ENCODE measurements around the gene EFHD1. TPM values are rescaled to one million over a fixed set of nuclear protein-coding genes. Genes with fewer than 3 reads are reported as not detected.

The EFHD1 gene
- total and polyA plus RNA-seq, 4 donors = 2.2 to 8.6 (median 4.9) TPM

GRCh38 chr2:232667989-232668583, 34.7 kb downstream of the EFHD1 start:
- H3K9ac ChIP-seq (ENCODE audit: insufficient read depth in 1 of 2, low read length in 2 of 2) = no peak overlapping the region
- WGBS, 2 donors = 83 to 88% methylated on average over 10 of the region's 10 CpGs
- H3K27me3 ChIP-seq (ENCODE audit: control insufficient read depth in 3 of 3, insufficient read depth in 3 of 3, low read length in 2 of 3) = no peaks in the 10 kb centered on the region
- TF ChIP-seq CTCF (IDR thresholded peaks at IDR 0.05; ENCODE audit: control extremely low read depth, extremely low read depth) = no peak
- ATAC-seq (ENCODE audit: insufficient read depth, low FRiP score) = no peak
- no peak overlapping the region for H3K4me3 ChIP-seq
- H3K9me3 ChIP-seq (ENCODE audit: control insufficient read depth in 4 of 4, insufficient read depth in 3 of 4, low read length in 3 of 4) = peaks cover 0 to 2% (median 0%) of the 10 kb centered on the region in 4 donors
- H3K4me1 ChIP-seq (ENCODE audit: control insufficient read depth in 5 of 5, insufficient read depth in 5 of 5, low read length in 5 of 5) = peaks cover 0 to 5% (median 0%) of the 10 kb centered on the region in 5 donors
- DNase-seq = no peak
- no peak overlapping the region for H3K27ac ChIP-seq (ENCODE audit: low read depth in 1 of 2, low read length in 1 of 2)
- H3K36me3 ChIP-seq (ENCODE audit: control insufficient read depth in 4 of 4, insufficient read depth in 4 of 4, low read length in 4 of 4) = no peaks in the 10 kb centered on the region

DNA sequence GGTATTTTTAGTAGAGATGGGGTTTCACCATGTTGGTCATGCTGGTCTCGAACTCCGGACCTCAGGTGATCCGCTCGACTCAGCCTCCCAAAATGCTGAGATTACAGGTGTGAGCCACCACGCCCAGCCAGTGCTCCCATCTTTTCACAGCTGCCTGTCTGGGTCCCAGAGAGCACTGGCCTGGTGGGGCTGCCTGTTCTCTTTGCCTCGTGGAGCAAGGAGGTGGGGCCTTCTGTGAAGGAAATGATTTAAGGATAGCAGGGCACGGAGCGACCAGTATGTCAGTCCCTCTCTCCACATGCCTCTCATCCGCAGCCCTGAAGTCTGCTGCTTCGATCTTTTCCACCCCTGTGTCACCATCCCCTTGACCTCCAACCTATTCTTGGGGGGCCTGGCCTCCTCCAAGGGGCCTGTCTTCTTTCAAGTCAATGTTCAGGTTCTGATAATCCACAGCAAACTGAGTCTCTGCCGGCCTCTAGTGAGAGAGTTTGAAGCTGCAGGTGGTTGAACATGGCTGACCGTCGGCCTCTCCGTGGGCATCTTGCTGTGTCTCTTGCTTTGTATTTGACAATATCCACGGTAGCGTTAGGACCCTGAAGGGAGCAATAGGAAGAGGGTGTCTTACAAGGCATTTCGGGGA, 35.5 kb downstream of the EFHD1 start:
- Histone ChIP-seq H3K9me3 (ENCODE audit: control insufficient read depth in 4 of 4, insufficient read depth in 3 of 4, low read length in 3 of 4) (peaks cover 0 to 2% (median 0%) of the 10 kb centered on the region in 4 donors), H3K27ac (ENCODE audit: low read depth in 1 of 2, low read length in 1 of 2) (no peak overlapping the region), H3K27me3 (ENCODE audit: control insufficient read depth in 3 of 3, insufficient read depth in 3 of 3, low read length in 2 of 3) (no peaks in the 10 kb centered on the region), H3K4me1 (ENCODE audit: control insufficient read depth in 5 of 5, insufficient read depth in 5 of 5, low read length in 5 of 5) (peaks cover 0 to 5% (median 0%) of the 10 kb centered on the region in 5 donors), H3K4me3 (no peak overlapping the region), H3K36me3 (ENCODE audit: control insufficient read depth in 4 of 4, insufficient read depth in 4 of 4, low read length in 4 of 4) (no peaks in the 10 kb centered on the region), H3K9ac (ENCODE audit: insufficient read depth in 1 of 2, low read length in 2 of 2) (no peak overlapping the region)
- ATAC-seq (ENCODE audit: insufficient read depth, low FRiP score) (no peak), DNase-seq (peak in 1 of 3 donors; percentile 15)
- TF ChIP-seq CTCF (IDR thresholded peaks at IDR 0.05; ENCODE audit: control extremely low read depth, extremely low read depth) = no peak
- WGBS, 2 donors = 62 to 66% methylated on average over 17 of the region's 17 CpGs

DNA sequence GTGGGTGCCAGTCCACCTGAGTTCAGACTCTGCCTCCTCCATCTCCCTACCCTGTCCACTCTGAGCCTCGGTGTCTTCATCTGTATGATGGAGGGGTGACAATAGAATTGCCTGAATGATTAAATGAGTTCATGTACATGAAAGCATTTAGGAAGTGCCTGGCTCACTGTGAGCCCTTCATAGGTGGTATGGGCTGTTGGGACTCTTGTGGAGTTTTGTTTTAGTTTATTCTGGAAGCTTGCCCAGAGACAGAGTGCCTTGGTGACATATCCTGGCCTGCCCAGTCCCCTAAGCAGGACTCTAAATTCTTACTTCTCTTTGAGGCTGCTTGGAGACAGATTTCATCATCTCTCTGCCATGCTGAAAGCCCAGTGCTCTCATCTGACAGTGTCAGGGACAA, 39.2 kb downstream of the EFHD1 start:
- ATAC-seq (ENCODE audit: insufficient read depth, low FRiP score) (peak; percentile 34), DNase-seq (peak in 2 of 3 donors; percentile 25 to 58)
- H3K4me1 ChIP-seq (ENCODE audit: control insufficient read depth in 5 of 5, insufficient read depth in 5 of 5, low read length in 5 of 5) = peaks cover 0 to 5% (median 0%) of the 10 kb centered on the region in 5 donors
- no peak overlapping the region for H3K27ac ChIP-seq (ENCODE audit: low read depth in 1 of 2, low read length in 1 of 2)
- no peak overlapping the region for H3K4me3 ChIP-seq
- H3K27me3 ChIP-seq (ENCODE audit: control insufficient read depth in 3 of 3, insufficient read depth in 3 of 3, low read length in 2 of 3) = no peaks in the 10 kb centered on the region
- WGBS, 2 donors = 65 to 75% methylated on average over 1 of the region's 1 CpG
- peaks cover 0 to 2% (median 0%) of the 10 kb centered on the region in 4 donors for H3K9me3 ChIP-seq (ENCODE audit: control insufficient read depth in 4 of 4, insufficient read depth in 3 of 4, low read length in 3 of 4)
- no peak for TF ChIP-seq CTCF (IDR thresholded peaks at IDR 0.05; ENCODE audit: control extremely low read depth, extremely low read depth)
- no peaks in the 10 kb centered on the region for H3K36me3 ChIP-seq (ENCODE audit: control insufficient read depth in 4 of 4, insufficient read depth in 4 of 4, low read length in 4 of 4)
- H3K9ac ChIP-seq (ENCODE audit: insufficient read depth in 1 of 2, low read length in 2 of 2) = no peak overlapping the region
